ENCODE results near the gene ABI3BP.

The ABI3BP gene

DNA sequence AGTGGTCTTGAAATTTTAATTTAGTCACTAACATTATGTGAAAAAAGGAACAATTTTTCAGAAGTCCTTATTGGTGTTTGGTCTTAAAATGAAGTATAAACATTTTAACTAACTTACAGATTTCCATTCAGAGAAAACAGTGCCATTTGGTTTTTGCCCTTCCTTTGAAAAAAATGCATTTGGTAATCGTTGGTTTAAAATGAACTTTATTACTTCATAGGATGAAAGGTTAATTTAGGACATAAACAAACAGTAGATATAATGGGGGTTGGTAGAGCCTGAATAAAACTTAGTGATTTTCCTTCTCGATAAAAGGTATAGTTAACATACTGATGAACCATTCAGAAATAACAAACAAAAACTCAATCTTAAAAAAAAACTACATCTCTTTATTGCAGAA is 244.3 kb downstream of the ABI3BP start:
- DNase-seq (no peak), ATAC-seq (replicated peaks) (no peak)
- Mint-ChIP-seq H3K36me3 (ENCODE audit: insufficient read depth) (peaks cover 64% of the 10 kb centered on the region), H3K27me3 (no peaks in the 10 kb centered on the region), H3K4me1 (ENCODE audit: low read depth in 2 of 2) (peaks cover under 1 to 1% of the 10 kb centered on the region in 2 donors), H3K4me3 (no peak overlapping the region), H3K9me3 (no peaks in the 10 kb centered on the region), H3K27ac (no peak overlapping the region)

DNA sequence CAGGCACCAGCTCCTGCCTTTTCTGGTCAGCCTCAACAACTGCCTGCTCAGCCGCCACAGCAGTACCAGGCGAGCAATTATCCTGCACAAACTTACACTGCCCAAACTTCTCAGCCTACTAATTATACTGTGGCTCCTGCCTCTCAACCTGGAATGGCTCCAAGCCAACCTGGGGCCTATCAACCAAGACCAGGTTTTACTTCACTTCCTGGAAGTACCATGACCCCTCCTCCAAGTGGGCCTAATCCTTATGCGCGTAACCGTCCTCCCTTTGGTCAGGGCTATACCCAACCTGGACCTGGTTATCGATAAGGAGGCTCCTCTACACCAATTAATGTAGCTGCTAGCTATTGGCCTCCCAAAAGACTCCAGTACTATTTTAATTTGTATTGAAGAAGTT is 245.0 kb downstream of the ABI3BP start:
- Mint-ChIP-seq H3K36me3 (ENCODE audit: insufficient read depth) (peaks cover 70% of the 10 kb centered on the region), H3K4me3 (no peak overlapping the region), H3K27ac (peak overlapping the region in 1 of 2 donors; percentile 15), H3K27me3 (no peaks in the 10 kb centered on the region), H3K4me1 (ENCODE audit: low read depth in 2 of 2) (peaks cover 1 to 4% of the 10 kb centered on the region in 2 donors), H3K9me3 (no peaks in the 10 kb centered on the region)
- DNase-seq = no peak
- ATAC-seq (replicated peaks) = no peak

DNA sequence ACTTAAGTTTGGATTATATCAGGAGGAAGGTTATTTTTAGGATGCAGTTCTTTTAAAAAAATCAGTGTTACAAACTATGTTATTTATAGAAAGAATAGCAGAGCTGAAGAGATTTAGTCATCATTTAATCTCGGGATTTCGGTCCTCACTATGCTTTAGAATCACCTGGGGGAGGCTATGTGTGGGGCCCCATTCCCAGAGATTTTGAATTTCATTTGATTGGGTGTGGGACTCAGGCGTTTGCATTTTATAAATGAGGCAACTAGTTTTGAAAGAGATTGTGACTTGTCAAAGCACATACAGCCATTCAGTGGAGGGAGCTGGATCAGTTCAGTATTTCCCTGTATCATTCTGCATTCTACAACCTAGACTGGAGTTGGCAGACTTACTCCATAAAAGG is 247.1 kb downstream of the ABI3BP start:
- H3K27me3 Mint-ChIP-seq = no peaks in the 10 kb centered on the region
- H3K9me3 Mint-ChIP-seq = no peaks in the 10 kb centered on the region
- DNase-seq (no peak), ATAC-seq (replicated peaks) (no peak)
- no peak overlapping the region for H3K4me3 Mint-ChIP-seq
- peaks cover 59% of the 10 kb centered on the region for H3K36me3 Mint-ChIP-seq (ENCODE audit: insufficient read depth)
- H3K4me1 Mint-ChIP-seq (ENCODE audit: low read depth in 2 of 2) = peaks cover 0 to 4% of the 10 kb centered on the region in 2 donors
- H3K27ac Mint-ChIP-seq = no peak overlapping the region

DNA sequence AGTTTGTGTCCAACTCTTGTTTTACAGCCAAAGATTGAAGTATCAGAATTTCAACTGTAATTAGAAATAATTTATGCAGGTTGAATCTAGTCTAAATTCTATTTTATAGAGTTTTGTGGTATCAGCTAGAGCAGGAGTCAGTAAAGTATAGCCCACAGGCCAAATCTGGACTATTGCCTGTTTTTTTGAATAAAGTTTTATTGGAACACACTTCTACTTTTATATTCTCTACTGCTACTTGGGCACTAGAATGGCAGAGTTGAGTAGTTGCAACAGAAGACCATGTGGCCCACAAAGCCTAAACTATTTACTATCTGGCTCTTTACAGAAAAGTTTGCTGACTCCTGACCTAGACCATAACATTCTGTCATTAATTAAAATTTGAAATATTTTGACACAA is 247.6 kb downstream of the ABI3BP start:
- Mint-ChIP-seq H3K36me3 (ENCODE audit: insufficient read depth) (peaks cover 58% of the 10 kb centered on the region), H3K4me3 (no peak overlapping the region), H3K27me3 (no peaks in the 10 kb centered on the region), H3K4me1 (ENCODE audit: low read depth in 2 of 2) (peaks cover 0 to 4% of the 10 kb centered on the region in 2 donors), H3K27ac (no peak overlapping the region), H3K9me3 (no peaks in the 10 kb centered on the region)
- ATAC-seq (replicated peaks) (no peak), DNase-seq (no peak)

DNA sequence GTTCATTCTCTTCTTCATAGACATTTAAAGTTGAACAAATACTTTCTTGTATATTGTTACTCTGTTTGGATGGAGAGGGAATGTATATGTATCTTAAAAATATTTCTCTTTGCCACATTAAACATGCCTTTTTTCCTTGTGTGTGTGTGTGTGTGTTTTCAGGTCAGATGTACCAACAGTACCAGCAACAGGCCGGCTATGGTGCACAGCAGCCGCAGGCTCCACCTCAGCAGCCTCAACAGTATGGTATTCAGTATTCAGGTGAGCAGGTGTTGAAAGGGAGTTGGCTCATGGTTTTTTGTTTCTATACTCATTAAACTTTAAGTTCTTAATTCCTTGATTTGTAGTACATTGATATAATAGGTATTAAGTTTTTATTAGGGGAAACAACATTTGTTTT is 248.6 kb downstream of the ABI3BP start:
- H3K9me3 Mint-ChIP-seq = no peaks in the 10 kb centered on the region
- peaks cover 59% of the 10 kb centered on the region for H3K36me3 Mint-ChIP-seq (ENCODE audit: insufficient read depth)
- no peaks in the 10 kb centered on the region for H3K27me3 Mint-ChIP-seq
- DNase-seq (no peak), ATAC-seq (replicated peaks) (no peak)
- H3K4me3 Mint-ChIP-seq = no peak overlapping the region
- peak overlapping the region in 1 of 2 donors; percentile 67 for H3K27ac Mint-ChIP-seq
- peaks cover 0 to 4% of the 10 kb centered on the region in 2 donors for H3K4me1 Mint-ChIP-seq (ENCODE audit: low read depth in 2 of 2)

DNA sequence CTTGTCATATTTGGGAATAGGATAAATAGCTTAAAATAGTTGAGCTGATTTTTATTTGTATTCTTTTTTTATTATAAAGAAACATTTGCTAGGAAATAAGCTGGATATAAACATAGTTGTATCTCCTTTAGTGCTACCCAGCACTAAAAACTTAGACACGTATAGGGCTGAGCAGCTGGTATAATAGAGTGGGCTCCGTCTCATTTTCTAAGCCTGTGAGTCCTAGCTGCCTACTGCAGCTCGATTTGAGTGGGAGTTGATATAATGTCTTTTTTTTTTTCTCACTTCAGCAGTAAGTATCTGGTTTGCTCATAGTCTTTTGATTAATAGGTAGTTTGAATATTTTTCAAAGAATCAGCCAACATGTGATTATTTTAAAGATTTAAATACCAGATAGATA is 249.7 kb downstream of the ABI3BP start:
- Mint-ChIP-seq H3K27me3 (no peaks in the 10 kb centered on the region), H3K9me3 (no peaks in the 10 kb centered on the region), H3K36me3 (ENCODE audit: insufficient read depth) (peaks cover 62% of the 10 kb centered on the region), H3K4me3 (no peak overlapping the region), H3K4me1 (ENCODE audit: low read depth in 2 of 2) (peaks cover 0 to 4% of the 10 kb centered on the region in 2 donors), H3K27ac (peak overlapping the region; percentile 49 to 67)
- ATAC-seq (replicated peaks) (no peak), DNase-seq (no peak)

DNA sequence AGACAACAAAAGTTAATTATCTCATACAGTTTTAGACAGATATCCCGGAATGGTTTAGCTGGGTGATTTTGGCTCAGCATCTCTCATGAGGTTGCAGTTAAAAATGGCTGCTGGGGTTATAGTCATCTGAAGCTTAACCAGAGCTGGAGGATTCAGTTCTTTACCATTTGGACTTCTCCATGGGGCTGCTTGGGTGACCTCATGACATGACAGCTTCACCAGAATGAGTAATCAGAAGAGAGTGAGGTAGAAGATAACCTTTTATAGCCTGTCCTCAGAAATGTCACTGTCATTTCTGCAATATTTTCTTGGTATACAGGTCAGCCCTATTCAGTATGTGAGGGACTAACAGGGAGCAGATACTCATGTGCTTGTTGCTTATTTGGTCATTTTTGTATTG is 253.0 kb downstream of the ABI3BP start:
- H3K27ac Mint-ChIP-seq = no peak overlapping the region
- peaks cover 0 to 7% of the 10 kb centered on the region in 2 donors for H3K4me1 Mint-ChIP-seq (ENCODE audit: low read depth in 2 of 2)
- no peak for DNase-seq
- no peak for ATAC-seq (replicated peaks)
- H3K36me3 Mint-ChIP-seq (ENCODE audit: insufficient read depth) = peaks cover 60% of the 10 kb centered on the region
- no peaks in the 10 kb centered on the region for H3K9me3 Mint-ChIP-seq
- no peaks in the 10 kb centered on the region for H3K27me3 Mint-ChIP-seq
- H3K4me3 Mint-ChIP-seq = no peak overlapping the region

DNA sequence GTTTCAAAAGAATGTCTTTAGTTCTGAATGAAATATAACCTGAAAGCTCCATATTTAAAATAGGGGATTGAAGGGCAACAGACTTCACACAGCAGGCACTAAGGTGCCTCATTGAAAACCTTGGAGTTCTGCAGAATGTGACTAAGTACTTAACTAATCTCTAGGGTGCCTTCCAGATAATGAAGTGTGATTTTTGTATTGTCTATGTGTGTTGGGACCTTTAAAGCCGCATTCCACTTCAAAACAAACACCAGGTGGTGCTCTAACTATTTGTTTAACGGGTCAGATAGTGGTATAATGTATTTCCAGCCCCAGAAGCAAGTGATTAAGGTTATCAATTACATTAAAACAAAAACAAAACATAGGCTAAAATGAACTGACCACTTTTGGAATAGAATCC is 255.9 kb downstream of the ABI3BP start:
- Mint-ChIP-seq H3K4me3 (no peak overlapping the region), H3K4me1 (ENCODE audit: low read depth in 2 of 2) (peaks cover 7 to 8% of the 10 kb centered on the region in 2 donors)
- no peak for ATAC-seq (replicated peaks)

DNA sequence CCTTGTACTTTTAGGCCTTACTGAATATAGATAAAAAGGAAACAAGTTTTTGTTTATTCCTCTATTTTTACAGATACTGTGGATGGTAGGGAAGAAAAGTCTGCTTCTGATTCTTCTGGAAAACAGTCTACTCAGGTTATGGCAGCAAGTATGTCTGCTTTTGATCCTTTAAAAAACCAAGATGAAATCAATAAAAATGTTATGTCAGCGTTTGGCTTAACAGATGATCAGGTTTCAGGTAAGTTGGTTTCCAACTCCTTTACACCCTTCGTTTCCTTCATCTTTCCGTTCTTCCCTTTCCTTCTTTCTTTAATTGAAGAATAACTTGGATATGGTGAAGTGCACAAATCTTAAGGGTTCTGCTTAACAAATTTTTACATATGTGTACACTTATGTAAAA is 260.8 kb downstream of the ABI3BP start:
- peaks cover 71% of the 10 kb centered on the region for H3K36me3 Mint-ChIP-seq (ENCODE audit: insufficient read depth)
- no peak for ATAC-seq (replicated peaks)

More for the DNA sequence above, 255.9 kb downstream of the ABI3BP start:
- H3K27ac Mint-ChIP-seq = peak overlapping the region in 1 of 2 donors; percentile 42
- no peak for DNase-seq
- peaks cover 65% of the 10 kb centered on the region for H3K36me3 Mint-ChIP-seq (ENCODE audit: insufficient read depth)
- H3K9me3 Mint-ChIP-seq = no peaks in the 10 kb centered on the region
- H3K27me3 Mint-ChIP-seq = no peaks in the 10 kb centered on the region

DNA sequence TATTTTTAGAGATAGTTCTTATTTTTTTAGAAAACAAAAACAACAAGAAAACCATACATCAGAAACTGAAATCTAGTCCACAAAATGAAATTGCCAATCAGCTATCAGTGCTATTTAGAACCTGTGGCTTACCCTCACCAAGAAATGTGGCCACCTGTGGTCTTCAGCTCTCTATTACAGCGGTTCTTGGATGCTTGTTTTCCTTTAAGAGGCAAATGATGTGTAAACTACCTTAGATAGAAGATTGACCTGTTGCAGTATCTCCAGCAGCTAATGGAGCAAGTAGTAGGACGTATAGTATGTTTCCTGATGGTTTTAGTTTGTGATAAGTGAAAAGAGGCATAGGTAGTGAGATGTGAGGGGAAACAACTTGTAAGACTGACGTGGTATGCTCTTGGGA is 262.7 kb downstream of the ABI3BP start:
- no peak for ATAC-seq (replicated peaks)
- peaks cover 22 to 31% of the 10 kb centered on the region in 2 donors for H3K4me1 Mint-ChIP-seq (ENCODE audit: low read depth in 2 of 2)
- peaks cover 64% of the 10 kb centered on the region for H3K36me3 Mint-ChIP-seq (ENCODE audit: insufficient read depth)
- H3K4me3 Mint-ChIP-seq = no peak overlapping the region
- no peaks in the 10 kb centered on the region for H3K27me3 Mint-ChIP-seq
- no peak overlapping the region for H3K27ac Mint-ChIP-seq
- H3K9me3 Mint-ChIP-seq = no peaks in the 10 kb centered on the region
- no peak for DNase-seq

More for the DNA sequence above, 260.8 kb downstream of the ABI3BP start:
- DNase-seq = no peak
- Mint-ChIP-seq H3K4me1 (ENCODE audit: low read depth in 2 of 2) (peaks cover 8 to 18% of the 10 kb centered on the region in 2 donors), H3K27me3 (no peaks in the 10 kb centered on the region), H3K9me3 (no peaks in the 10 kb centered on the region), H3K4me3 (no peak overlapping the region), H3K27ac (no peak overlapping the region)

DNA sequence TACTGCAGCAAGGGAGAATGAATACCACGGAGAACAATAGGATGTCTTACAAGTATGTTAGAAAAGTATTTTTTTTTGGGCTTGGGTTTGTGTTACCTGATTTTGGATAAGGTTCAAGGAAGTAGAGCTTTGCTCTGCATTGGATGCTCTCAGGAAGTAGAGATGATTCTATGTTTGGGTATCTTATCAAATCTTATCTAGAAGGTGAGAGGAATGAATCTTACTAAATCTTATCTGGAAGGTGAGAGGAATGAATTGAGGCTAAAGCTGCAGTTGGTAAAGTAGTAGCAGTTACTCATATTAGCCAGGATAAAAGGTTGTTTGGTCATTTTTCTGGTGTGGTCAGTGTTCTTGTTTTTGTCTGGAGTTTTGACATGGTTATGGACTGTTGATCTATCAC is 266.5 kb downstream of the ABI3BP start:
- peaks cover 63% of the 10 kb centered on the region for H3K36me3 Mint-ChIP-seq (ENCODE audit: insufficient read depth)
- peak overlapping the region; percentile 55 to 69 for H3K27ac Mint-ChIP-seq

DNA sequence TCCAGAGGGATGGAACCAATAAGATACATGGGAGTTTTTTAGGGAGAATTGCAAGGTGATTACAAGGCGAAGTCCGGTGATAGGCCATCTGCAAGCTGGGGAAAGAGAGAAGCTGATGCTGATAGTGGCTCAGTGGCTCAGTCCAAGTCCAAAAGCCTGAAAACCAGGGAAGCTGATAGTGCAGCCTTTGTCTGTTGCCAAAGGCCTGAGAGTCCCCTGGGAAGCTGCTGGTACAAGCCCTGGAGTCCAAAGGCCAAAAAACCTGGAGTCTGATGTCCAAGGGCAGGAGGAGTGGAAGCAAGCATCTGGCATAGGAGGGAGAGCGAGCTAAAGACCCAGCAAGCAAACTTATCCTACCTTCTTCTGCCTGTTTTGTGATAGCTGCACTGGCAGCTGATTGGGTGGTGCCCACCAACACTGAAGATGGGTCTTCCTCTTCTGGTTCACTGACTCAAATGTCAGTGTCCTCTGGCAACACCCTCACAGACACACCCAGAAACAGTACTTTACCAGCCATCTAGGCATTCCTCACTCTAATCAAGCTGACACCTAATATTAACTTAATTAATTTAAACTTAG is 267.2 kb downstream of the ABI3BP start:
- H3K36me3 Mint-ChIP-seq (ENCODE audit: insufficient read depth) = peaks cover 62% of the 10 kb centered on the region
- H3K4me1 Mint-ChIP-seq (ENCODE audit: low read depth in 2 of 2) = peaks cover 16 to 37% of the 10 kb centered on the region in 2 donors
- no peaks in the 10 kb centered on the region for H3K27me3 Mint-ChIP-seq
- DNase-seq = no peak
- H3K27ac Mint-ChIP-seq = peak overlapping the region; percentile 19 to 55
- no peak for ATAC-seq (replicated peaks)
- H3K9me3 Mint-ChIP-seq = no peaks in the 10 kb centered on the region
- H3K4me3 Mint-ChIP-seq = no peak overlapping the region

More for the DNA sequence above, 266.5 kb downstream of the ABI3BP start:
- Mint-ChIP-seq H3K4me3 (no peak overlapping the region), H3K9me3 (no peaks in the 10 kb centered on the region), H3K27me3 (no peaks in the 10 kb centered on the region), H3K4me1 (ENCODE audit: low read depth in 2 of 2) (peaks cover 16 to 37% of the 10 kb centered on the region in 2 donors)
- no peak for DNase-seq
- ATAC-seq (replicated peaks) = no peak

DNA sequence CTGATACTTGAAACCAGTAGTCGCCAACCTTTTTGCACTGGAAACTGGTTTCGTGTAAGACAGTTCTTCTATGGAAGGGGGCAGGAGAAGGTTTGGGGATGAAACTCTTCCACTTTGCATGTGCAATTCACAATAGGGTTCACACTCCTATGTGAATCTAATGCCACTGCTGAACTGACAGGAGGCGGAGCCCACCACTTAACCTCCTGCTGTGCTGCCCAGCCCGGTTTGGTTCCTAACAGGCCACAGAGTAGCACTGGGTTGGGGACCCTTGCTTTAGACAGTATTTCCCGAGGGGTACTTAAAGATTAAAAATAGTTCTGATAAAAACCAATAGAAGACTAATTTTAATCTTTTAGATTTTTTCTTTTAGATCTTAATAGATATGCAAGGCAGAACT is 272.8 kb downstream of the ABI3BP start:
- ATAC-seq (replicated peaks) = no peak
- peaks cover 75% of the 10 kb centered on the region for H3K36me3 Mint-ChIP-seq (ENCODE audit: insufficient read depth)
- H3K27ac Mint-ChIP-seq = no peak overlapping the region

DNA sequence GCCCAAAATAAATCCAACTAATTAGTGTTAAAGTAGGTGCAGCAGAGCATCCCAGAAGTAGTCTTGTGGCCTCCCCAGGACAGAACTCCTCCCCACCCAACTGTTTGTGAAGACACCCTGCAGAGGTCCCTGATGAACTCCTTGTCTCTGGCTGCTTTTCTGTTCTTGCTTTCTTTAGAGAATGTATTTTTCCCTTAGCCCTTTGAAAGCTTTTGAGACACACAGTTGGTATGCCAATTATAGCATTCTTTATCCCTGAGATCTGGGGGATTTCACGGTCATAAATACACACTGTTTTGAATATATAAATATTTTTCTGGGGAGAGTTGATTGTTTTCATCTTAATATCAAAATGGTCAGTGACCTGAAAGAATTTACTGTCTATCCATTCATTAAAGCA is 274.1 kb downstream of the ABI3BP start:
- Mint-ChIP-seq H3K4me3 (no peak overlapping the region), H3K9me3 (no peaks in the 10 kb centered on the region), H3K36me3 (ENCODE audit: insufficient read depth) (peaks cover 77% of the 10 kb centered on the region), H3K27ac (peak overlapping the region in 1 of 2 donors; percentile 63), H3K4me1 (ENCODE audit: low read depth in 2 of 2) (peaks cover 27 to 49% of the 10 kb centered on the region in 2 donors), H3K27me3 (no peaks in the 10 kb centered on the region)
- DNase-seq (no peak), ATAC-seq (replicated peaks) (no peak)

More for the DNA sequence above, 272.8 kb downstream of the ABI3BP start:
- Mint-ChIP-seq H3K4me3 (no peak overlapping the region), H3K9me3 (no peaks in the 10 kb centered on the region), H3K4me1 (ENCODE audit: low read depth in 2 of 2) (peaks cover 20 to 47% of the 10 kb centered on the region in 2 donors), H3K27me3 (no peaks in the 10 kb centered on the region)
- no peak for DNase-seq

All from effector memory CD8-positive, alpha-beta T cell (primary cell).